Gastrocnemius medialis (tissue), 4 donors: ENCODE measurements around the gene CTCF. TPM values are rescaled to one million over a fixed set of nuclear protein-coding genes. Genes with fewer than 3 reads are reported as not detected.
A peak's percentile ranks its signal among the peaks of the same experiment; 100 is the strongest.

Experiments
- ATAC-seq, 2 donors: fragments of 150-250 bp; one replicate each; pipeline ENCODE4 v1.9.1; 2016
- DNase-seq, 2 donors: peaks; one replicate each; pipeline ENCODE4 v3.0.0-alpha.2; 2019
- H3K27ac ChIP-seq, 4 donors: fragments of 200-600 bp; sonication (generic); 1 replicate in 1 of 4; 2 replicates in 3 of 4; pipeline ENCODE4 v1.5.1; 2016 to 2018; ENCODE audit warnings: mild to moderate bottlenecking in 2 of 4, moderate library complexity in 1 of 4
- H3K27me3 ChIP-seq, 3 donors: fragments of 200-600 bp; sonication (generic) in 2 of 3; 1 replicate in 1 of 3; 2 replicates in 2 of 3; pipeline versions ENCODE4 v1.5.1 to v1.6.0; 2016 to 2019; ENCODE audit warnings: mild to moderate bottlenecking in 1 of 3, moderate library complexity in 1 of 3
- H3K36me3 ChIP-seq, 2 donors: fragments of 200-600 bp; sonication (generic) in 1 of 2; one replicate each; pipeline ENCODE4 v1.5.1; 2017 to 2018
- H3K4me1 ChIP-seq, 2 donors: fragments of 200-600 bp; sonication (generic) in 1 of 2; one replicate each; pipeline ENCODE4 v1.5.1; 2016 to 2017; ENCODE audit warnings: mild to moderate bottlenecking in 2 of 2
- H3K4me3 ChIP-seq, 4 donors: fragments of 200-600 bp; sonication (generic) in 3 of 4; 1 replicate in 1 of 4; 2 replicates in 3 of 4; pipeline ENCODE4 v1.5.1; 2016 to 2019; ENCODE audit warnings: mild to moderate bottlenecking in 2 of 4
- H3K9me3 ChIP-seq, 3 donors: fragments of 200-600 bp; sonication (generic) in 2 of 3; 1 replicate in 1 of 3; 2 replicates in 2 of 3; pipeline ENCODE4 v1.5.1; 2016 to 2019
- POLR2A ChIP-seq, 2 donors: fragments of 450-650 bp; IDR thresholded peaks; one replicate each; pipeline ENCODE4 v1.6.1; 2017; ENCODE audit warnings: antibody characterized with exemption in 2 of 2, mild to moderate bottlenecking in 2 of 2, moderate library complexity in 2 of 2
- in situ Hi-C, 4 donors: fragments of 200-750 bp; cut with MboI; loops; one replicate each; pipeline versions ENCODE4 v1.15.0 to v1.8.0; 2017; ENCODE audit warnings: low sequenced_read_pairs in 4 of 4
- intact Hi-C: fragments of 100-400 bp; cut with DNase I; formaldehyde crosslinking; loops from one replicate; pipeline ENCODE4 v1.15.1; 2023; ENCODE audit warnings: low total_unique reads
- total RNA-seq, 4 donors: library from RNA; depleted of rRNA; stranded (reverse); fragments of >200 nt; gene quantifications; one replicate each; pipeline versions ENCODE4 v1.1.0 to v1.2.3, GENCODE V29; 2016
- TF ChIP-seq, protein P1 (sequence below), 5 experiments: fragments of 450-650 bp in 3 of 5; fragments of 200-600 bp in 2 of 5; sonication (generic) in 2 of 5; IDR thresholded peaks in 4 of 5; conservative IDR thresholded peaks in 1 of 5; 1 replicate in 4 of 5; 2 replicates in 1 of 5; pipeline ENCODE4 v1.5.1; 2016 to 2019; ENCODE audit warnings: antibody characterized with exemption in 5 of 5, mild to moderate bottlenecking in 3 of 5, moderate library complexity in 3 of 5

CTCF gene
- total RNA-seq, 4 donors from 2014 or later: 25.9 to 35.9 (median 30.3) TPM

DNA sequence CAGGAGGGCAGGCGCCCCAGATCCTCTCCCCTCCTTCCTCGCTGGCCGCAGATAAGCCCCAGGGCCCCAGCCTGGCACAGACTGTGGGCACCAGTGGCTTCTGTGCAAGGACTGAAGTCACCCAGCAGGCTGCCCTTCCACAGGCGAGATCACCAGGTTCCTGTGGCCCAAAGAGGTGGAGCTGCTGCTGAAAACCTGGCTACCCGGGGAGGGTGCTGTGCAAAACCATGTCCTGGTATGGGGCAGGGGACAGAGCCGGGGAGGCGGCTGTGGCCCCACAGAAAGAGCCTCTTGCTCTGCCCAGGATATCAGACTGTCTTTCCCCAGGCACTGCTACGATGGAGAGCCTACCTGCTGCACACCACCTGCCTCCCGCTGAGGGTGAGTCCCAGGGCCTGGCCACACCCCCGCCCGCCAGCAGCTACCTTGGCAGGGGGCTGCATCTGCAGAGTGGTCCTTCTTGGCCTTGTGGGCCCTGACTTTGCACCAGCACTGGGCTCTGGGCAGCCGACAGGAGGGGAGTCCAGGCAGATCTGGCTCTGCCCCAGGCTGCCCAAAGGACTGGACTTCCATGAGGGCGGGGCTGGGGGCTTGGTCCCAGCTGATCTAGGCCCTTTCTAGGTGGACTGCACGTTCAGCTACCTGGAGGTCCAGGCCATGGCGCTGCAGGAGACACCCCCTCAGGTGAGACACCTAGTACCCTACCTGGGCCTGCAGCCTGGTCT lies 83.2 kb downstream of the CTCF start:
- H3K9me3 ChIP-seq: no peaks in the 10 kb centered on the region
- ATAC-seq: no peak
- H3K4me1 ChIP-seq: peaks cover 9 to 27% of the 10 kb centered on the region in 2 donors
- DNase-seq: no peak
- TF ChIP-seq, protein P1, sequence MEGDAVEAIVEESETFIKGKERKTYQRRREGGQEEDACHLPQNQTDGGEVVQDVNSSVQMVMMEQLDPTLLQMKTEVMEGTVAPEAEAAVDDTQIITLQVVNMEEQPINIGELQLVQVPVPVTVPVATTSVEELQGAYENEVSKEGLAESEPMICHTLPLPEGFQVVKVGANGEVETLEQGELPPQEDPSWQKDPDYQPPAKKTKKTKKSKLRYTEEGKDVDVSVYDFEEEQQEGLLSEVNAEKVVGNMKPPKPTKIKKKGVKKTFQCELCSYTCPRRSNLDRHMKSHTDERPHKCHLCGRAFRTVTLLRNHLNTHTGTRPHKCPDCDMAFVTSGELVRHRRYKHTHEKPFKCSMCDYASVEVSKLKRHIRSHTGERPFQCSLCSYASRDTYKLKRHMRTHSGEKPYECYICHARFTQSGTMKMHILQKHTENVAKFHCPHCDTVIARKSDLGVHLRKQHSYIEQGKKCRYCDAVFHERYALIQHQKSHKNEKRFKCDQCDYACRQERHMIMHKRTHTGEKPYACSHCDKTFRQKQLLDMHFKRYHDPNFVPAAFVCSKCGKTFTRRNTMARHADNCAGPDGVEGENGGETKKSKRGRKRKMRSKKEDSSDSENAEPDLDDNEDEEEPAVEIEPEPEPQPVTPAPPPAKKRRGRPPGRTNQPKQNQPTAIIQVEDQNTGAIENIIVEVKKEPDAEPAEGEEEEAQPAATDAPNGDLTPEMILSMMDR (IDR thresholded peaks at IDR 0.05 in 4 of 5, conservative IDR thresholded peaks at IDR 0.05 in 1 of 5): no peak
- no peak overlapping the region for H3K27ac ChIP-seq
- intact Hi-C loops (loop anchor here (2.0 kb wide), 1 partner anchor 99 kb away; no protein-coding TSS in a partner anchor), in situ Hi-C loops (loop anchor here in 2 of 4 donors (10.0 to 25.0 kb wide), 2 partner anchors 101 to 133 kb away; no protein-coding TSS in a partner anchor)
- peaks cover 47 to 54% (median 52%) of the 10 kb centered on the region in 3 donors for H3K27me3 ChIP-seq
- H3K36me3 ChIP-seq: no peaks in the 10 kb centered on the region
- peak overlapping the region in 1 of 4 donors; percentile 44 for H3K4me3 ChIP-seq

DNA sequence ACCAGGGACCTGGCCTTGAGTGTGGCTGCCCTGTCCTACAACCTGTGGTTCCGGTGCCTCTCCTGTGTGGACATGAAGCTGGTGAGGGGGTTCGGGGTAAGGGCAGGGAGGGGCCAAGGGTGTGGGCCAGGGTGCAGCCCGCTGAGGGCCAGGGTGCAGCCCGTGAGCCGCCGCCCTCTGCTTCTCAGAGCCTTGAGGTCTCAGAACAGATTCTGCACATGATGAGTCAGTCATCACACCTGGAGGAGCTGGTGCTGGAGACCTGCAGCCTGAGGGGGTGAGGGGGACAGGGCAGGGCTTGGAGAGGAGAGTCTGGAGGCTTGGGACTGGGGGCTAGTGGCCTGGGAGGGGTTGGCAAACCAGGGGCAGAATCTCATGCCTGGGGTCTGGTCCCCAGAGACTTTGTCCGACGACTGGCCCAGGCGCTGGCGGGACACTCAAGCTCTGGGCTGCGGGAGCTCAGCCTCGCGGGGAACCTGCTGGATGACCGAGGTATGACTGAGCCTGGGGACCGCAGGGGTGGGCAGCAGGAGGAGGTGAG lies 84.9 kb downstream of the CTCF start:
- DNase-seq (no peak), ATAC-seq (no peak)
- Histone ChIP-seq H3K36me3 (no peaks in the 10 kb centered on the region), H3K4me1 (peaks cover 2 to 11% of the 10 kb centered on the region in 2 donors), H3K27me3 (peaks cover 61 to 67% (median 66%) of the 10 kb centered on the region in 3 donors), H3K9me3 (no peaks in the 10 kb centered on the region), H3K27ac (no peak overlapping the region), H3K4me3 (no peak overlapping the region)
- in situ Hi-C loops: loop anchor here in 2 of 4 donors (10.0 to 25.0 kb wide), 2 partner anchors 102 to 135 kb away; no protein-coding TSS in a partner anchor
- TF ChIP-seq, protein P1 (IDR thresholded peaks at IDR 0.05 in 4 of 5, conservative IDR thresholded peaks at IDR 0.05 in 1 of 5): no peak
- TF ChIP-seq POLR2A (IDR thresholded peaks at IDR 0.05): no peak
- intact Hi-C loops: no loop called here

GRCh38 chr16:67647681-67648080 lies 85.4 kb downstream of the CTCF start:
- no peak for DNase-seq
- intact Hi-C loops: no loop called here
- H3K27me3 ChIP-seq: peaks cover 64 to 71% (median 70%) of the 10 kb centered on the region in 3 donors

DNA sequence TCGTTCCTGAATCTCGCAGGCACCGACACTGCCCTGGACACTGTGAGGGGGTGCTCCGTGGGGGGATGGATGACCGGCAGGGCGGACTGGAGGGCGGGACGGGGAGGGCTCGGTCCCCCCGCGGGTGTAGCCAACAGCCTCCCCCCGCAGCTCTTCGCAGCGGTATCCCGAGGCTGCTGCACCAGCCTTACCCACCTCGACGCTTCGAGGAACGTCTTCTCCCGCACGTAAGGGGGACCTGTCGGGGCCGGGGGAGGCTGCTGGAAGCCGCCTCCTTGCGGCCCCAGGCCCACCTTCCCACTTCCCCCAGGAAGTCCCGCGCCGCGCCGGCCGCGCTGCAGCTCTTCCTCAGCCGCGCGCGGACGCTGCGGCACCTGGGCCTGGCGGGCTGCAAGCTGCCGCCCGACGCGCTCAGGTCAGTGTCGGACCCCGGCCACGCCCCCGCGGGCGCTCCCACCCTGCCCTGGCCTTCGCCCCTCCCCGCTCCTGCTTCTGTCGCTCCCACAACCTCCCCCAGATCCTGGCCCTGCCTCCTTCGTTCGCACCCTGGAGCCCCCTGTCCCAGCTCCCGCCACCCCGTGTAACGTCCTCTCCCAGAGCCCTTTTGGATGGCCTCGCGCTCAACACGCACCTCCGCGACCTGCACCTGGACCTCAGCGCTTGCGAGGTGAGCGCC lies 85.9 kb downstream of the CTCF start:
- H3K4me1 ChIP-seq: peaks cover 1 to 6% of the 10 kb centered on the region in 2 donors
- intact Hi-C loops: no loop called here
- no peak overlapping the region for H3K27ac ChIP-seq
- ATAC-seq: no peak
- H3K36me3 ChIP-seq: no peaks in the 10 kb centered on the region
- no peak overlapping the region for H3K4me3 ChIP-seq
- TF ChIP-seq, protein P1 (IDR thresholded peaks at IDR 0.05 in 4 of 5, conservative IDR thresholded peaks at IDR 0.05 in 1 of 5): no peak
- TF ChIP-seq POLR2A (IDR thresholded peaks at IDR 0.05): no peak
- H3K9me3 ChIP-seq: no peaks in the 10 kb centered on the region
- in situ Hi-C loops: loop anchor here in 2 of 4 donors (10.0 to 25.0 kb wide), 2 partner anchors 103 to 136 kb away; no protein-coding TSS in a partner anchor
- no peak for DNase-seq
- H3K27me3 ChIP-seq: peaks cover 65 to 72% (median 71%) of the 10 kb centered on the region in 3 donors

More at GRCh38 chr16:67647681-67648080, 85.4 kb downstream of the CTCF start:
- no peak overlapping the region for H3K4me3 ChIP-seq
- H3K4me1 ChIP-seq: peaks cover 0 to 6% of the 10 kb centered on the region in 2 donors
- H3K27ac ChIP-seq: no peak overlapping the region
- no peaks in the 10 kb centered on the region for H3K9me3 ChIP-seq
- TF ChIP-seq POLR2A (IDR thresholded peaks at IDR 0.05): no peak
- TF ChIP-seq, protein P1 (IDR thresholded peaks at IDR 0.05 in 4 of 5, conservative IDR thresholded peaks at IDR 0.05 in 1 of 5): no peak
- in situ Hi-C loops: loop anchor here in 2 of 4 donors (10.0 to 25.0 kb wide), 2 partner anchors 103 to 135 kb away; no protein-coding TSS in a partner anchor
- ATAC-seq: no peak
- H3K36me3 ChIP-seq: no peaks in the 10 kb centered on the region
